HG02870 (cell line): ENCODE results near the gene DKC1.
A peak's percentile ranks its signal among the peaks of the same experiment; 100 is the strongest.

ENCODE experiments used
- ATAC-seq: cut with Tn5 transposase; IDR thresholded peaks from one replicate; pipeline ENCODE4 v1.9.1; 2021; ENCODE audit warnings: mild to moderate bottlenecking, moderate library complexity; ENCODE audit not compliant: unreplicated experiment

Gene DKC1

GRCh38 chrX:154735695-154736393, 26.8 kb upstream of the DKC1 start:
- no peak for ATAC-seq

GRCh38 chrX:154737136-154737535, 25.5 kb upstream of the DKC1 start:
- ATAC-seq = no peak

- no peak for ATAC-seq
These were observed 24.5 kb upstream of the DKC1 start for GRCh38 chrX:154738011-154738738.

GRCh38 chrX:154739952-154740465, 22.7 kb upstream of the DKC1 start:
- no peak for ATAC-seq

- no peak for ATAC-seq
These were observed 20.1 kb upstream of the DKC1 start for GRCh38 chrX:154742613-154743012.

- ATAC-seq = peak; percentile 56
These were observed 13.8 kb upstream of the DKC1 start for GRCh38 chrX:154748712-154749339.

GRCh38 chrX:154749856-154750255, 12.8 kb upstream of the DKC1 start:
- ATAC-seq = no peak

GRCh38 chrX:154750301-154751202, 12.1 kb upstream of the DKC1 start, which contains the start of gene GAB3:
TSS of gene GAB3 (minus strand) at chrX:154751077. CDS start at chrX:154751025, 52 bp downstream.
- ATAC-seq = no peak

- ATAC-seq = no peak
These were observed 11.4 kb upstream of the DKC1 start for GRCh38 chrX:154751203-154751668.

GRCh38 chrX:154751669-154752271, 10.9 kb upstream of the DKC1 start:
- ATAC-seq = no peak

GRCh38 chrX:154758696-154759095, 4.0 kb upstream of the DKC1 start:
- no peak for ATAC-seq

- no peak for ATAC-seq
These were observed 607 bp upstream of the DKC1 start for GRCh38 chrX:154761977-154762536.

GRCh38 chrX:154774622-154775021, 12.0 kb downstream of the DKC1 start:
- no peak for ATAC-seq

GRCh38 chrX:154775419-154776349, 13.0 kb downstream of the DKC1 start:
- ATAC-seq = no peak

- no peak for ATAC-seq
These were observed 14.1 kb downstream of the DKC1 start for GRCh38 chrX:154776753-154777152.

- ATAC-seq = no peak
These were observed 16.6 kb downstream of the DKC1 start for GRCh38 chrX:154779261-154779660.

GRCh38 chrX:154780968-154781367, 18.3 kb downstream of the DKC1 start:
- ATAC-seq = no peak

GRCh38 chrX:154784149-154784995, 21.7 kb downstream of the DKC1 start:
- ATAC-seq = no peak
